ENCODE data around the gene C11orf97. TPM values are rescaled to one million over a fixed set of nuclear protein-coding genes. Genes with fewer than 3 reads are reported as not detected.
"Not testable (repeated sequence)": the region's sequence is repeated elsewhere in the genome, so short reads cannot be mapped to it uniquely, and the experiment has no call there.

The C11orf97 gene
- total RNA-seq, 1 donor from 2014 or later = not detected

DNA sequence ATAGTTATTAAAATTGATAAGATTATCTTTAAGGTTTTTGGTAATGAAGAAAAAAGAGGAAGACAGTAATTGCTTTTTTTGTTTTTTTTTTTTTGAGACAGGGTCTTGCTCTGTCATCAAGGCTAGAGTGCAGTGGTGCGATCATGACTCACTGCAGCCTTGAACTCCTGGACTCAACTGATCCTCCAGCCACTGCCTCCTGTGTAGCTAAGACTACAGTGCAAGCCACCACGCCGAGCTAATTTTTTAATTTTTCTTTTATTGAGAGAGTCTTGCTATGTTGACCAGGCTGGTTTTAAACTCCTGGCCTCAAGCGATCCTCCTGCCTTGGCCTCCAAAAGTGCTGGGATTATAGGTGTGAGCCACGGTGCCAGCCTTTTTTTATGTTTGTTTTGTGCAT, 5.7 kb upstream of the C11orf97 start:
- H3K36me3 Mint-ChIP-seq (ENCODE audit: low read depth); H3K27ac Mint-ChIP-seq; H3K4me1 Mint-ChIP-seq (ENCODE audit: low read depth); H3K4me3 Mint-ChIP-seq; intact Hi-C loops (cut with micrococcal nuclease); DNase-seq (ENCODE audit: low spot score); H3K9me3 Mint-ChIP-seq: not testable (repeated sequence)
- H3K27me3 Mint-ChIP-seq (ENCODE audit: insufficient read depth) = peaks cover 31% of the 10 kb centered on the region

DNA sequence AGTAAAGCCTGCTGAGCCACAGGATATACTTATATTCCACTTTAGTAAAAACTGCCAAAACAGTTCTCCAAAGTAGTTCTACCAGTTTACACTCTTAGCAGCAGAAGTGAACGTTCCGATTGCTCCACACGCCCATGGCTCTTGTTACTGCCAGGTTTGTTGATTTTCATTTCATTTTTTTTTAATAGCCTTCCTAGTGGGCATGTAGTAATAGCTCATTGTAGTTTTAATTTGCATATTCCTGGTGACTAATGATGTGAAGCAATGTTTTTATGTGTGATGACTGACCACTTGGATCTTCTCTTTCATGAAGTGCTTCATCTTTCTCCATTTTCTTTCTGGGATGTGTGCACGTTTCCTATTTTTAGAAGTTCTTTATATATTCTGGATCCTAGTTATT, 4.8 kb upstream of the C11orf97 start:
- no peak overlapping the region for H3K4me3 Mint-ChIP-seq
- H3K36me3 Mint-ChIP-seq (ENCODE audit: low read depth) = no peaks in the 10 kb centered on the region
- H3K27me3 Mint-ChIP-seq (ENCODE audit: insufficient read depth) = peaks cover 40% of the 10 kb centered on the region
- no peaks in the 10 kb centered on the region for H3K9me3 Mint-ChIP-seq
- H3K4me1 Mint-ChIP-seq (ENCODE audit: low read depth) = peaks cover 9% of the 10 kb centered on the region
- no peak overlapping the region for H3K27ac Mint-ChIP-seq
- intact Hi-C loops (cut with micrococcal nuclease) = no loop called here
- DNase-seq (ENCODE audit: low spot score) = no peak

DNA sequence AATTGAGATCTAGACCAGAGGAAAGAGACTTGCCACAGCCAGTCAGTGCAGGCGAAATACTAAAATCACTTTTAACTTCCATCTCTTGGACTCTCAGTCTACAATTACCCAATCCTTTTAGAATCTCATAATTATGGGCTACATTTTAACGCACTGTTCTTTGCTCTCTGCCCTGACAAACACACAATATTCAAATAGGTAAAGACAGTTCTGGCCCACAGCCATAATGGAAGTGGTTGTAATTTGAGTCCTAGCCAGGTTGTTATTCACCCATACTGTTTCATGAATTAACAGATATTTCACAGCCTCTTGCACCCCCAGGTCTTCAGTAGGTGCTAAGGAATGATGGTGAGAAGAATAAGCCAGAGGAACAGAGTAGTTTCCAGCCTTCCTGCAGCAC, 830 bp downstream of the C11orf97 start:
- Mint-ChIP-seq H3K27me3 (ENCODE audit: insufficient read depth) (peaks cover 54% of the 10 kb centered on the region), H3K27ac (no peak overlapping the region), H3K4me3 (no peak overlapping the region), H3K36me3 (ENCODE audit: low read depth) (no peaks in the 10 kb centered on the region), H3K9me3 (no peaks in the 10 kb centered on the region), H3K4me1 (ENCODE audit: low read depth) (peaks cover 16% of the 10 kb centered on the region)
- DNase-seq (ENCODE audit: low spot score) = no peak
- intact Hi-C loops (cut with micrococcal nuclease) = loop anchor here (5.0 kb wide), 1 partner anchor 1821 kb away; no protein-coding TSS in a partner anchor

DNA sequence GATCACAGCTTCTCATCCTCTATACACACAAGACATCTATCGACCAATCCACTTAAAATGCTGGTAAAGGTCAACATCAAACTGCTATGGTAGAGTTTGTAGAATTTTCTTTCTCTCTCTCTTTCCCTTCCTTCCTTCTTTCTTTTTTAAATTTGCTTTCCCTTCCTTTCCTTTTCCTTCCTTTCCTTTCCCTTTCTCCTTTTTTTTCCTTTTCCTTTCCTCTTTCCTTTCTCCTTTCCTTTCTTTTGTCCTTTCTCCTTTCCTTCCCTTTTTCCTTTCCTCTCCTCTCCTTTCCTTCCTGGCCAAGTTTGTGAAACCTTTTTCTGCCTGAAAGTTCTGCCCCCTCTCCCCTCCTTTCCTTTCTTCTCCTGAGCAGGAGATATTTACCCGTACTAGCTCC, 3.1 kb downstream of the C11orf97 start:
- Mint-ChIP-seq H3K36me3 (ENCODE audit: low read depth) (no peaks in the 10 kb centered on the region), H3K4me3 (no peak overlapping the region), H3K9me3 (no peaks in the 10 kb centered on the region), H3K27me3 (ENCODE audit: insufficient read depth) (peaks cover 45% of the 10 kb centered on the region), H3K4me1 (ENCODE audit: low read depth) (peaks cover 16% of the 10 kb centered on the region), H3K27ac (no peak overlapping the region)
- no peak for DNase-seq (ENCODE audit: low spot score)
- intact Hi-C loops (cut with micrococcal nuclease) = loop anchor here (5.0 kb wide), 1 partner anchor 362 kb away; no protein-coding TSS in a partner anchor

DNA sequence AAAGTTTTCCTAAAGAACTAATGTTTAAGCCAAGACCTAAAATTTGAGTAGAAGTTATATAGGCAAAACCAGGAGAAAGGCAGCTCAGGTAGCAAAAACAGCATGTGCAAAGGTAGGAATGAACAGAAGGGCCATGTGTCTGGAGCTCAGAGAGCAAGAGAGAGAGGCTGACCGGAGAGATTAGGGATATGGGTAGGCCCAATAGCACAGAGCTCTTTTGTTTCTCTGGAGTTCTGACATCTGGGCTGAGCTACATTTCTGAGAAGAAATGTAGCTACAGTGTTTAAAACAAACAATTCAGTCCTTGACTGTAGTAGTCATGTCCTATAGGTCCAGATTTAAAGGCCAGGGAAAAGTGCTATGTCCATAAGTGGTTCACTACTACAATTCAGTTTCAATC, 4.5 kb downstream of the C11orf97 start:
- H3K27me3 Mint-ChIP-seq (ENCODE audit: insufficient read depth) = peaks cover 32% of the 10 kb centered on the region
- intact Hi-C loops (cut with micrococcal nuclease) = loop anchor here (5.0 kb wide), 1 partner anchor 361 kb away; no protein-coding TSS in a partner anchor
- H3K4me1 Mint-ChIP-seq (ENCODE audit: low read depth) = peaks cover 15% of the 10 kb centered on the region
- no peak overlapping the region for H3K4me3 Mint-ChIP-seq
- DNase-seq (ENCODE audit: low spot score) = no peak
- no peak overlapping the region for H3K27ac Mint-ChIP-seq
- no peaks in the 10 kb centered on the region for H3K9me3 Mint-ChIP-seq
- H3K36me3 Mint-ChIP-seq (ENCODE audit: low read depth) = no peaks in the 10 kb centered on the region

DNA sequence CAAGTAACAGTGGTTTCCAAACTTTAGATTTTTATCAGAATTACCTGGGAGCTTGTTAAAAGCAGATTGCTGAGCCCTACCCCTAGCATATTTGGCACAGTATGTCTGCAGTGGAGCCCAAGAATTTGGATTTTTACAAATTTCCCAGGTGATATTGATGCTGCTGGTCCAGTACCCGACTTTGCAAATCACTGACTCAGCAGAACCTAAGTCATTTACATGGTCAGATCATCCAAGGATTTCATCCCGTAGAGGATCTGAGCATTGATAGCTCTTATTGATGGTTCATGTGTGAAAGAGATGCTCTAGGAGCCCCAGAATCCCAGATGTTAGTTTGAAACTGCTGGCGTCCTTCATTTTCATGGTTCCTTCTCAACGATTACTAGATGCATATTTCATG, 6.0 kb downstream of the C11orf97 start:
- peaks cover under 1% of the 10 kb centered on the region for H3K4me1 Mint-ChIP-seq (ENCODE audit: low read depth)
- H3K27me3 Mint-ChIP-seq (ENCODE audit: insufficient read depth) = peaks cover 25% of the 10 kb centered on the region
- H3K4me3 Mint-ChIP-seq = no peak overlapping the region
- H3K36me3 Mint-ChIP-seq (ENCODE audit: low read depth) = no peaks in the 10 kb centered on the region
- H3K9me3 Mint-ChIP-seq = no peaks in the 10 kb centered on the region
- intact Hi-C loops (cut with micrococcal nuclease) = loop anchor here (2.0 to 5.0 kb wide), 2 partner anchors 359 to 1909 kb away; no protein-coding TSS in a partner anchor
- no peak for DNase-seq (ENCODE audit: low spot score)
- no peak overlapping the region for H3K27ac Mint-ChIP-seq

DNA sequence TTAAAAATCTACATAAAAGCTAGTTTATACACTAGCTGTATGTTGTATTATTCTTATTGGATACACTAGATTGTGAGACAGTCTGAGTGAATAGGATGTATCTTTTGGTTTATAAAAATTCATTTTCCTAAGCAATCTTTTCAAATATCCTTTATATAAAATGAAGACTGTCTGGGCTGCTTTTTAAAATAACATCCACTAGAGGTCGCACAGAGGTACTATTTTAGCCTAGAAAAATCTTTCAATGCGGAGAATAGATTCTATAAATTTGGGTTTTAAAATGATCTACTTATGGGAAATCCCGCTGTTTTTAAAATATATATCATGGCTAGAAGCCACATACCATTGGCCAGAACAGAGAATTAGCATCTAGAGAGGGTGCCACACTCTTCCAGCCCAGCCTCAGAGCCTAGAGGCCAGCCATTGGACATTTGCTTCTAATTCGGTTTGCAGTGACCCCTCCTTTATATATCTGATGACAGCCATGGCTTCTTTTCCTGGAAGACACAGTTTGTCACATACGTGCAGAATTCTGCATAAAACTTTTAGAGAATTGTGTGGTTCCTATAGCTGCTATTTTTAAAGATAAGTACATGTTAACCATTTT, 7.3 kb downstream of the C11orf97 start:
- no peaks in the 10 kb centered on the region for H3K4me1 Mint-ChIP-seq (ENCODE audit: low read depth)
- no peak overlapping the region for H3K4me3 Mint-ChIP-seq
- no peaks in the 10 kb centered on the region for H3K36me3 Mint-ChIP-seq (ENCODE audit: low read depth)
- intact Hi-C loops (cut with micrococcal nuclease) = loop anchor here (1.0 to 10.0 kb wide), 6 partner anchors 25 to 1907 kb away; partner anchors contain the start of gene AMOTL1
- no peak overlapping the region for H3K27ac Mint-ChIP-seq
- peaks cover 27% of the 10 kb centered on the region for H3K27me3 Mint-ChIP-seq (ENCODE audit: insufficient read depth)
- DNase-seq (ENCODE audit: low spot score) = no peak
- no peaks in the 10 kb centered on the region for H3K9me3 Mint-ChIP-seq

DNA sequence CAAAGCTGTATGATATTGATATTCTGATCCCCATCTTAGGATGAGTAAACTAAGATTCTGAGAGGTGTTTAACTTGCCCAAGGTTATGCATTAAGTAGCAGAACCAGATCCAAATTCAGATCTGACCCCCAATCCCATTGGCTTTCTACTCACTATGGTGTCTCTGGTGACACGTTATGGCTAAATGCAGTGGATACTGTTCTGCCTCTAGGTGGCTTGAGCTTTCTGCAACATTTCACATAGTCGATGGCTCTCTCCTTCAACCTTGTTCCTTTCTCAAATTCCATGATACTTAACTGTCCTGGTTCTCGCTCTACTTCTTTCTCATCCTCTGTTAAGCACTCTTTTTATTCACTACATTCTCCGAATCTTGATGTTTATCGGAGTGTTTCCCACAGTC, 9.4 kb downstream of the C11orf97 start:
- Mint-ChIP-seq H3K4me3 (no peak overlapping the region), H3K27me3 (ENCODE audit: insufficient read depth) (peaks cover 24% of the 10 kb centered on the region), H3K4me1 (ENCODE audit: low read depth) (no peaks in the 10 kb centered on the region), H3K36me3 (ENCODE audit: low read depth) (no peaks in the 10 kb centered on the region), H3K9me3 (no peaks in the 10 kb centered on the region), H3K27ac (no peak overlapping the region)
- DNase-seq (ENCODE audit: low spot score) = no peak
- intact Hi-C loops (cut with micrococcal nuclease) = loop anchor here (10.0 kb wide), 1 partner anchor 243 kb away; the partner anchor contains the start of gene AMOTL1

DNA sequence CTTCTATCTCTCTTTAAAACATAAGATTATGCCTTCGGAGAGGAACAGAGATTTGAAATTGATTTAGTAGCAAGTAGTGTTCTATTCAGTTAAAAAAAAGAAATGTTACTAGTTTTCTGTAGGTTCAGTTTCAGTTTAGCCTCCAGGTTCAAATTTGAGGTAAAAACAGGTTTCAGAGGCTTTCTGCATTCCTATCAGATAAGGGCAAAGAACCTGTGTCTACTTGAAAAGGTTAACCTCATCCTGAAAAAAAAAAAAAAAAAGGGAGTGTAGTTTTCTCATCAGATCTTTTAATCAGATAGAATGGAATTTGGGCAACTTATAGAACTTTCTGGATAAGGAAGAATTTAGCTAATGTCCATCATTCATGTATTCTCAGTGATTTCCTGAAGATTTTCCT, 12.1 kb downstream of the C11orf97 start:
- intact Hi-C loops (cut with micrococcal nuclease) = loop anchor here (10.0 kb wide), 1 partner anchor 240 kb away; the partner anchor contains the start of gene AMOTL1
- H3K36me3 Mint-ChIP-seq (ENCODE audit: low read depth) = no peaks in the 10 kb centered on the region
- H3K27ac Mint-ChIP-seq = no peak overlapping the region
- H3K4me3 Mint-ChIP-seq = no peak overlapping the region
- H3K4me1 Mint-ChIP-seq (ENCODE audit: low read depth) = no peaks in the 10 kb centered on the region
- H3K9me3 Mint-ChIP-seq = no peaks in the 10 kb centered on the region
- DNase-seq (ENCODE audit: low spot score) = no peak
- peaks cover 34% of the 10 kb centered on the region for H3K27me3 Mint-ChIP-seq (ENCODE audit: insufficient read depth)

DNA sequence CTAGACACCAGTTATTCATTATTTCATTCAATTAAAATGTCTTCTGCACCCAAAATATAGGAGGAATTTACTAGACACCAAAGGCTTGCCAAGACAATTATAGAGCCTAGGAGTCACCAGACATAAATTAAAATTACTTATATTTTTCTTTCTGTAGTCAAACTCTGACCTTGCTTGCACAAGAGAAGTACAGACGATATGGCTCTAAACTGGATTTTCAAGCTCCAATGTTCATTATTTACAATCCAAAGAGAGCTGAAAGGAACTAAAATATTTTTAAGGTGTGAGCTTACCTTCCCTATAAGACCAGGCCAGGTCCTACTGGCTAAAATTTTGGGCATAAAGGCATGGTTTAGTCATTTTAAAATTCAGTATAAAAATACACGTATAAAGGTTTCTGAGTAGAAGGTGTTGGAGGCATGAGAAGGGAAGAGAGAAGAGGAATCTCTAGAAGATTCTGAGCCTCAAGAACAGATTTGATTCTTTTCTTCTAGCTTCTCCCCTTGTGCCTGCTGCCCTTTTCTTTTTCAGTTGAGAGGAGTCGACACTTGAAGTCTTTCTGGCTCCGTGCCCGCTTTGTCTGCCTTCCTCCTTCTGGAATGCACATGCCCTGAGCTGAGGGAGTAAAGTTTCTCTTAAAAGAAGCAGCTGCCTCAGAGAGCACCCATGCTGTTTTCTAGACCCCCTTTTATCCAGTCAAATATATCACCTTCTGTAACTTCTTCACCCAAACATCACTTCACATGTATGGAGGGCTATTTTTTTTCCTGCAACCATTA, 13.5 kb downstream of the C11orf97 start:
- intact Hi-C loops (cut with micrococcal nuclease) = loop anchor here (10.0 kb wide), 1 partner anchor 239 kb away; the partner anchor contains the start of gene AMOTL1
- no peaks in the 10 kb centered on the region for H3K36me3 Mint-ChIP-seq (ENCODE audit: low read depth)
- no peak overlapping the region for H3K27ac Mint-ChIP-seq
- no peak for DNase-seq (ENCODE audit: low spot score)
- peaks cover 34% of the 10 kb centered on the region for H3K27me3 Mint-ChIP-seq (ENCODE audit: insufficient read depth)
- no peak overlapping the region for H3K4me3 Mint-ChIP-seq
- no peaks in the 10 kb centered on the region for H3K9me3 Mint-ChIP-seq
- H3K4me1 Mint-ChIP-seq (ENCODE audit: low read depth) = no peaks in the 10 kb centered on the region

DNA sequence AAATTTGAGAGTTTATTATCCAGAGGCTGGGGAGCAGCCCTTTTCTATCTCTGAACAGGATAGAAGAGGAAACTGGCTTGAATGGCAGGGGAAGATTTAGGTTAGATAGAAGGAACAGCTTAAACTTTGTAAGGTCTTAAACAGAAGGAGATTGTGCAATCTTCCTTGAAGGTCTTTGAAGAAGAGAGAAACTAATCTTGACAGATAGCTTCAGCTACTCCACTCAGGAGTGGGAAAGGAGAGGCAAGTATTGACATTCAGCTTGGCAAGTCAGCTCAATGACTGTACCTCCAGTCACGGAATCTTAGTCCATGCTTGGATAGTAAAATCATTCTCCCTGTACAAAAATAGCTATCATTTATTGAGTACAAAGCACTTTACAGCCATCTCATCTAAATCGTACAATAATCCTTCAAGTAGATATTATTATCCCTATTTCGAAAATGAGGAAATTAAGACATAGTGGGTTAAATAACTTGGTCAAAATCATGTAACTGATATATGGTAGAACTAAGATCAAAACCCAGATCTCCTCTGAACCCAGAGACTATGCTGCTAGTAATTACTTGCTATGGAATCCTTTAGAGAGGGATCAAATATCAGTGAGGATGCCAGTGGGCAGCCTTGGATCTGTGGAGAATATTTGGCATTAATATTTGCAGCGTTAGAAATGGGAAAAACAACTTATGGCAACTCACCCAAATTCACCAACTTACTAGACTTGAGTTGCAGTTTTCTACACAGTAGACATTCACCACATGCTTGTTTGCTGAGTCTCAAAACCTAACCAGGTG, 14.6 kb downstream of the C11orf97 start:
- intact Hi-C loops (cut with micrococcal nuclease) = loop anchor here (10.0 kb wide), 1 partner anchor 238 kb away; the partner anchor contains the start of gene AMOTL1
- peaks cover 34% of the 10 kb centered on the region for H3K27me3 Mint-ChIP-seq (ENCODE audit: insufficient read depth)
- no peaks in the 10 kb centered on the region for H3K9me3 Mint-ChIP-seq

DNA sequence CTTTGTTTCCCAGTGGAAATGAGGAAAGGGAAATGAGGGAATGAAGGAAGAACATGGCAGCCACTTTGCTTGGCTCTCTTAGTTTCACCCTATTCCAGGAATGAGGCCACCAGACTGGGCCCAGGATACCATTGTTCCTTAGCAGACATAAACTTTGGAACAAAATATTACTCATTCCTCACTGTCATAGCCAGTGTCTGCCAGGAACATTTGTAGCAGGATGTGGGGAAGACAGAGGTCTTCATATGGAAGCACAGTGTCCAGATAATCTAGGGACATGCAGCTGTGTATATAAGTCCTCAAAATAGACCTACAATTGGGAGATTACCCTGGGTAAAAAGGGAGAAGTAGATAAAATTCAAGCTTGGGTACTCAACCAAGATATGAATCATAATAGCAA, 16.3 kb downstream of the C11orf97 start:
- no peak overlapping the region for H3K4me3 Mint-ChIP-seq
- H3K9me3 Mint-ChIP-seq = no peaks in the 10 kb centered on the region
- H3K27me3 Mint-ChIP-seq (ENCODE audit: insufficient read depth) = peaks cover 33% of the 10 kb centered on the region
- DNase-seq (ENCODE audit: low spot score) = no peak
- H3K36me3 Mint-ChIP-seq (ENCODE audit: low read depth) = no peaks in the 10 kb centered on the region
- H3K27ac Mint-ChIP-seq = no peak overlapping the region
- intact Hi-C loops (cut with micrococcal nuclease) = loop anchor here (10.0 kb wide), 1 partner anchor 236 kb away; the partner anchor contains the start of gene AMOTL1
- no peaks in the 10 kb centered on the region for H3K4me1 Mint-ChIP-seq (ENCODE audit: low read depth)

More for the DNA sequence above, 14.6 kb downstream of the C11orf97 start:
- no peaks in the 10 kb centered on the region for H3K36me3 Mint-ChIP-seq (ENCODE audit: low read depth)
- no peak overlapping the region for H3K4me3 Mint-ChIP-seq
- H3K4me1 Mint-ChIP-seq (ENCODE audit: low read depth) = no peaks in the 10 kb centered on the region
- DNase-seq (ENCODE audit: low spot score) = no peak
- no peak overlapping the region for H3K27ac Mint-ChIP-seq

Measured in activated T-helper 1 cell treated with anti-CD3 and anti-CD28 coated beads, Interleukin-12 subunit alpha, Interleukin-12 subunit beta, Interleukin-2, Interleukin-4 antibody, amounts not matched to agents 30 ng/mL and 10 ng/mL and 1 ng/mL, durations not matched to agents 14 hours and 24 hours and 36 hours (primary cell).